ENCODE measurements around the gene NDUFS6.

NDUFS6 gene

GRCh38 chr5:1771149-1772065 is 29.8 kb upstream of the NDUFS6 start:
- no peaks in the 10 kb centered on the region for H3K36me3 Mint-ChIP-seq (ENCODE audit: low read depth)
- peaks cover 5% of the 10 kb centered on the region for H3K4me1 Mint-ChIP-seq (ENCODE audit: low read depth)
- H3K27ac Mint-ChIP-seq = no peak overlapping the region
- no peaks in the 10 kb centered on the region for H3K9me3 Mint-ChIP-seq
- H3K4me3 Mint-ChIP-seq = no peak overlapping the region
- H3K27me3 Mint-ChIP-seq (ENCODE audit: low read depth) = peaks cover 21% of the 10 kb centered on the region

- H3K36me3 Mint-ChIP-seq (ENCODE audit: low read depth) = no peaks in the 10 kb centered on the region
Measured at GRCh38 chr5:1772634-1773033, 28.6 kb upstream of the NDUFS6 start.

GRCh38 chr5:1776831-1777230 is 24.4 kb upstream of the NDUFS6 start:
- peaks cover 23% of the 10 kb centered on the region for H3K27me3 Mint-ChIP-seq (ENCODE audit: low read depth)
- no peaks in the 10 kb centered on the region for H3K36me3 Mint-ChIP-seq (ENCODE audit: low read depth)
- H3K9me3 Mint-ChIP-seq = no peaks in the 10 kb centered on the region

More at GRCh38 chr5:1772634-1773033, 28.6 kb upstream of the NDUFS6 start:
- H3K4me3 Mint-ChIP-seq = no peak overlapping the region
- H3K4me1 Mint-ChIP-seq (ENCODE audit: low read depth) = peaks cover 5% of the 10 kb centered on the region
- peak overlapping the region; percentile 23 for H3K27ac Mint-ChIP-seq
- no peaks in the 10 kb centered on the region for H3K9me3 Mint-ChIP-seq
- H3K27me3 Mint-ChIP-seq (ENCODE audit: low read depth) = peaks cover 24% of the 10 kb centered on the region

GRCh38 chr5:1777281-1778137 is 23.7 kb upstream of the NDUFS6 start:
- H3K27ac Mint-ChIP-seq = no peak overlapping the region
- H3K4me1 Mint-ChIP-seq (ENCODE audit: low read depth) = peaks cover 6% of the 10 kb centered on the region
- peaks cover 17% of the 10 kb centered on the region for H3K27me3 Mint-ChIP-seq (ENCODE audit: low read depth)
- no peaks in the 10 kb centered on the region for H3K9me3 Mint-ChIP-seq
- no peaks in the 10 kb centered on the region for H3K36me3 Mint-ChIP-seq (ENCODE audit: low read depth)
- no peak overlapping the region for H3K4me3 Mint-ChIP-seq

More at GRCh38 chr5:1776831-1777230, 24.4 kb upstream of the NDUFS6 start:
- peaks cover 5% of the 10 kb centered on the region for H3K4me1 Mint-ChIP-seq (ENCODE audit: low read depth)
- H3K4me3 Mint-ChIP-seq = no peak overlapping the region
- no peak overlapping the region for H3K27ac Mint-ChIP-seq

- H3K9me3 Mint-ChIP-seq = no peaks in the 10 kb centered on the region
- no peak overlapping the region for H3K4me3 Mint-ChIP-seq
- H3K4me1 Mint-ChIP-seq (ENCODE audit: low read depth) = peaks cover 12% of the 10 kb centered on the region
- H3K27ac Mint-ChIP-seq = no peak overlapping the region
- no peaks in the 10 kb centered on the region for H3K36me3 Mint-ChIP-seq (ENCODE audit: low read depth)
- H3K27me3 Mint-ChIP-seq (ENCODE audit: low read depth) = peaks cover 13% of the 10 kb centered on the region
Measured at GRCh38 chr5:1778138-1779020, 22.8 kb upstream of the NDUFS6 start.

GRCh38 chr5:1779021-1779680 is 22.1 kb upstream of the NDUFS6 start:
- Mint-ChIP-seq H3K4me1 (ENCODE audit: low read depth) (peaks cover 12% of the 10 kb centered on the region), H3K9me3 (no peaks in the 10 kb centered on the region), H3K27me3 (ENCODE audit: low read depth) (peaks cover 12% of the 10 kb centered on the region), H3K36me3 (ENCODE audit: low read depth) (no peaks in the 10 kb centered on the region), H3K4me3 (no peak overlapping the region), H3K27ac (no peak overlapping the region)

GRCh38 chr5:1779782-1780613 is 21.2 kb upstream of the NDUFS6 start:
- no peak overlapping the region for H3K27ac Mint-ChIP-seq
- peaks cover 12% of the 10 kb centered on the region for H3K27me3 Mint-ChIP-seq (ENCODE audit: low read depth)
- no peaks in the 10 kb centered on the region for H3K36me3 Mint-ChIP-seq (ENCODE audit: low read depth)
- no peaks in the 10 kb centered on the region for H3K9me3 Mint-ChIP-seq
- peaks cover 13% of the 10 kb centered on the region for H3K4me1 Mint-ChIP-seq (ENCODE audit: low read depth)
- no peak overlapping the region for H3K4me3 Mint-ChIP-seq

- Mint-ChIP-seq H3K36me3 (ENCODE audit: low read depth) (no peaks in the 10 kb centered on the region), H3K9me3 (no peaks in the 10 kb centered on the region), H3K27ac (no peak overlapping the region), H3K4me3 (no peak overlapping the region), H3K27me3 (ENCODE audit: low read depth) (peaks cover 12% of the 10 kb centered on the region), H3K4me1 (ENCODE audit: low read depth) (peaks cover 13% of the 10 kb centered on the region)
Measured at GRCh38 chr5:1780614-1780930, 20.6 kb upstream of the NDUFS6 start.

- Mint-ChIP-seq H3K4me1 (ENCODE audit: low read depth) (peaks cover 13% of the 10 kb centered on the region), H3K27me3 (ENCODE audit: low read depth) (peaks cover 9% of the 10 kb centered on the region), H3K36me3 (ENCODE audit: low read depth) (no peaks in the 10 kb centered on the region), H3K9me3 (no peaks in the 10 kb centered on the region), H3K27ac (no peak overlapping the region), H3K4me3 (no peak overlapping the region)
Measured at GRCh38 chr5:1781107-1781506, 20.1 kb upstream of the NDUFS6 start.

- Mint-ChIP-seq H3K9me3 (no peaks in the 10 kb centered on the region), H3K27me3 (ENCODE audit: low read depth) (peaks cover 6% of the 10 kb centered on the region), H3K36me3 (ENCODE audit: low read depth) (no peaks in the 10 kb centered on the region), H3K4me3 (no peak overlapping the region), H3K27ac (no peak overlapping the region), H3K4me1 (ENCODE audit: low read depth) (peaks cover 15% of the 10 kb centered on the region)
Measured at GRCh38 chr5:1781726-1782384, 19.4 kb upstream of the NDUFS6 start.

- no peaks in the 10 kb centered on the region for H3K9me3 Mint-ChIP-seq
- H3K27me3 Mint-ChIP-seq (ENCODE audit: low read depth) = peaks cover 5% of the 10 kb centered on the region
- H3K27ac Mint-ChIP-seq = no peak overlapping the region
- H3K4me3 Mint-ChIP-seq = no peak overlapping the region
- no peaks in the 10 kb centered on the region for H3K36me3 Mint-ChIP-seq (ENCODE audit: low read depth)
- H3K4me1 Mint-ChIP-seq (ENCODE audit: low read depth) = peaks cover 15% of the 10 kb centered on the region
Measured at GRCh38 chr5:1782385-1783215, 18.6 kb upstream of the NDUFS6 start.

GRCh38 chr5:1783216-1783554 is 18.0 kb upstream of the NDUFS6 start:
- Mint-ChIP-seq H3K4me1 (ENCODE audit: low read depth) (peaks cover 17% of the 10 kb centered on the region), H3K9me3 (no peaks in the 10 kb centered on the region), H3K4me3 (no peak overlapping the region), H3K27ac (no peak overlapping the region), H3K36me3 (ENCODE audit: low read depth) (no peaks in the 10 kb centered on the region), H3K27me3 (ENCODE audit: low read depth) (peaks cover 5% of the 10 kb centered on the region)

All from T-helper 1 cell treated with Interleukin-12 subunit alpha and Interleukin-12 subunit beta and Interleukin-4 antibody, amounts not matched to agents 30 μg/mL and 1 μg/mL, for 36 hours (primary cell).